ENCODE results near the gene ZDHHC8.

Gene ZDHHC8

GRCh38 chr22:20131597-20131858 lies at the start of gene ZDHHC8:
Gene ZDHHC8 (plus strand): TSS chr22:20131804. CDS start chr22:20131948, 144 bp downstream.
- Mint-ChIP-seq H3K4me1 (peaks cover 12% of the 10 kb centered on the region), H3K4me3 (peak within 1 kb of the TSS; percentile 78 to 88 (median 87)), H3K36me3 (ENCODE audit: low read depth) (peaks cover 10% of the 10 kb centered on the region), H3K9me3 (no peaks in the 10 kb centered on the region), H3K27me3 (ENCODE audit: low read depth) (no peaks in the 10 kb centered on the region), H3K27ac (no peak within 1 kb of the TSS)
- TF ChIP-seq CTCF (IDR thresholded peaks at IDR 0.05; ENCODE audit: unreplicated experiment in 3 of 3) = no peak

- Mint-ChIP-seq H3K9me3 (no peaks in the 10 kb centered on the region), H3K27ac (peak overlapping the region; percentile 77 to 89 (median 85)), H3K4me1 (peaks cover 39% of the 10 kb centered on the region), H3K4me3 (peak overlapping the region; percentile 89 to 96 (median 93)), H3K27me3 (ENCODE audit: low read depth) (no peaks in the 10 kb centered on the region), H3K36me3 (ENCODE audit: low read depth) (peaks cover 29% of the 10 kb centered on the region)
- no peak for TF ChIP-seq CTCF (IDR thresholded peaks at IDR 0.05; ENCODE audit: unreplicated experiment in 3 of 3)
Observed at GRCh38 chr22:20083157-20083890, 48.3 kb upstream of the ZDHHC8 start.

GRCh38 chr22:20083891-20084546 lies 47.6 kb upstream of the ZDHHC8 start:
- no peaks in the 10 kb centered on the region for H3K27me3 Mint-ChIP-seq (ENCODE audit: low read depth)
- peak overlapping the region; percentile 89 to 96 (median 93) for H3K4me3 Mint-ChIP-seq
- H3K9me3 Mint-ChIP-seq = no peaks in the 10 kb centered on the region
- peak overlapping the region; percentile 77 to 89 (median 85) for H3K27ac Mint-ChIP-seq
- peaks cover 39% of the 10 kb centered on the region for H3K4me1 Mint-ChIP-seq
- H3K36me3 Mint-ChIP-seq (ENCODE audit: low read depth) = peaks cover 36% of the 10 kb centered on the region
- TF ChIP-seq CTCF (IDR thresholded peaks at IDR 0.05; ENCODE audit: unreplicated experiment in 3 of 3) = no peak

- Mint-ChIP-seq H3K4me1 (peaks cover 39% of the 10 kb centered on the region), H3K27me3 (ENCODE audit: low read depth) (no peaks in the 10 kb centered on the region), H3K9me3 (no peaks in the 10 kb centered on the region), H3K4me3 (peak overlapping the region; percentile 55 to 96 (median 89)), H3K27ac (peak overlapping the region; percentile 31 to 85 (median 77)), H3K36me3 (ENCODE audit: low read depth) (peaks cover 44% of the 10 kb centered on the region)
- peak; percentile 16 to 43 (median 27) for TF ChIP-seq CTCF (IDR thresholded peaks at IDR 0.05; ENCODE audit: unreplicated experiment in 3 of 3)
Observed at GRCh38 chr22:20084547-20085413, 46.8 kb upstream of the ZDHHC8 start.

GRCh38 chr22:20085651-20086050 lies 46.0 kb upstream of the ZDHHC8 start:
- peaks cover 51% of the 10 kb centered on the region for H3K36me3 Mint-ChIP-seq (ENCODE audit: low read depth)
- peak overlapping the region in 1 of 3 experiments; percentile 85 for H3K27ac Mint-ChIP-seq
- TF ChIP-seq CTCF (IDR thresholded peaks at IDR 0.05; ENCODE audit: unreplicated experiment in 3 of 3) = no peak
- H3K9me3 Mint-ChIP-seq = no peaks in the 10 kb centered on the region
- peaks cover 37% of the 10 kb centered on the region for H3K4me1 Mint-ChIP-seq
- no peaks in the 10 kb centered on the region for H3K27me3 Mint-ChIP-seq (ENCODE audit: low read depth)
- no peak overlapping the region for H3K4me3 Mint-ChIP-seq

Data from nephron (organoid).